ENCODE results near the gene DPYSL5. TPM values are rescaled to one million over a fixed set of nuclear protein-coding genes. Genes with fewer than 3 reads are reported as not detected.

The DPYSL5 gene
- polyA plus RNA-seq, 3 donors, result not detected

DNA sequence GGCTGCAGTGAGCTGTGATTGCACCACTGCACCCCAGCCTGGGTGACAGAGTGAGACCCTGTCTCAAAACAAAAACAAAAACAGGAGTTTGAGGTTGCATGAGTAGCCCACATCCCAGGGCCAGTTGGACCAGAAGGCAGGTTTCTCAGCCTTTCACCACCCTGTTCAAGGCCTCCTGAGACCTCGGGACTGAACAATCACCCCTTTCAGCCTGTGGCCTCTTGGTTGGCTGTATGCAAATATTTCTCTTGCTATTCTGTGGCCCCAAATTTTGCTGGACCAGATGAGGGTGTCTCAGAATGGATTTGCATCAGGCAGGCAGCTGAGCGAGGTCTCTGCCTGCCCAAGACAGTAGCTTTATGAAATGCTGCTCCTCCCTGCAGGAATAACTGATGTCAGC lies 56.9 kb downstream of the DPYSL5 start:
- Histone ChIP-seq H3K27me3 (ENCODE audit: control insufficient read depth in 2 of 2, insufficient read depth in 2 of 2, low read length in 2 of 2) (no peaks in the 10 kb centered on the region), H2AFZ (ENCODE audit: insufficient read depth, low read depth, low read length, poor library complexity, severe bottlenecking) (no peak overlapping the region), H3K4me2 (replicated peaks; ENCODE audit: extremely low read depth, low read length, poor library complexity, severe bottlenecking) (no peak overlapping the region), H3K4me1 (ENCODE audit: control insufficient read depth in 1 of 2, insufficient read depth in 2 of 2, low read length in 2 of 2) (no peaks in the 10 kb centered on the region), H3K9me3 (replicated peaks in 1 of 2; ENCODE audit: control insufficient read depth in 1 of 2, insufficient read depth in 1 of 2, low read length in 2 of 2) (no peaks in the 10 kb centered on the region), H3K36me3 (replicated peaks in 1 of 2; ENCODE audit: control insufficient read depth in 1 of 2, insufficient read depth in 2 of 2, low read length in 2 of 2) (no peaks in the 10 kb centered on the region), H3K79me2 (ENCODE audit: insufficient read depth, low read length) (no peaks in the 10 kb centered on the region), H3K27ac (ENCODE audit: low read depth in 1 of 2, low read length in 2 of 2) (no peak overlapping the region), H3K9ac (ENCODE audit: insufficient read depth, low read length, poor library complexity, severe bottlenecking) (no peak overlapping the region), H3K4me3 (replicated peaks in 1 of 3; ENCODE audit: low read depth in 2 of 3, low read length in 3 of 3) (no peak overlapping the region), H4K20me1 (ENCODE audit: insufficient read depth, low read length) (no peaks in the 10 kb centered on the region)
- no peak for DNase-seq
- H3K4me3 Mint-ChIP-seq, result no peak overlapping the region
- 95% methylated on average over 2 of the region's 2 CpGs for WGBS (ENCODE audit: insufficient coverage)
- H3K9me3 Mint-ChIP-seq, result no peaks in the 10 kb centered on the region
- no peaks in the 10 kb centered on the region for H3K36me3 Mint-ChIP-seq
- H3K27ac Mint-ChIP-seq, result no peak overlapping the region
- intact Hi-C loops (cut with micrococcal nuclease), result no loop called here
- TF ChIP-seq CTCF (IDR thresholded peaks at IDR 0.05), result no peak
- no peaks in the 10 kb centered on the region for H3K4me1 Mint-ChIP-seq
- H3K27me3 Mint-ChIP-seq (ENCODE audit: low read depth in 3 of 3), result no peaks in the 10 kb centered on the region

DNA sequence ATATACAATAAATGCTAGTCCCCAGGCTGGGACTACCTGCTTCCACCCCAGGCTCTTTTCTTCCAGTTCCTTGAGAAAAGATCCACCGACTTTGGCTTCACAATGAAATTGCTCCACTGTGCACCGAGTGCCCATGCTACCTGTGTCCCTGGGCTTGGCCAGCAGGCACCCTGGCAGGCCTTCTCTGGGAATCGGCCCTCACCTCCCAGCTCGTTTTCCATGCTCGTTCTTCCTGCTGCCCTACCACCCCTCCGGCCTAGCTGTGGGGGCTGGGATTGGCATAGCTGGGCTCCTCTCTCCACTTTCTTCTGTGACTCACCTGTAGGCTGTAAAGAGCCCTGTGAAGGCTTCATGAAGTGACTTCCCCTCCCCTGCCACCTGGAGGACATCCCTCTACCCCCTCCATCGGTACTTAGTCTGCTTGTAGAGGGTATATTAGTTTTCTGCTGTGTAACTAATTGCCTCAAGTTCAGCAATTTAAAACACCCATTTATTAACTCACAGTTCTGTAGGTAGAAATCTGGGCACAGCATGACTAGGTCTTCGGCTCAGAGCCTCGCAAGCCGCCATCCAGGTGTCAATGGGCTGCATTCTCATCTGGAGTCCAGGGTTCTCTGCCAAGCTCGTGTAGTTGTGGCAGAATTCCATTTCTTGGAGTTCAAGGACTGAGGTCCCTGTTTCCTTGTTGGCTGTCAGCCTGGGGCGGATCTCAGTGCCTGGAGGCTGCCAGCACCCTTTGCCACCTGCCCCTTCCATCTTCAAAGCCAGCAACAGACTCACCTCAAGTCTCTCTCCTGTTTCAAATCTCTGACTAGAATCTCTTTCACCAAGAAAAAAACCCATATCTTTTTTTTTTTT lies 57.6 kb downstream of the DPYSL5 start:
- no peaks in the 10 kb centered on the region for H3K4me1 ChIP-seq (ENCODE audit: control insufficient read depth in 1 of 2, insufficient read depth in 2 of 2, low read length in 2 of 2)
- Mint-ChIP-seq H3K27ac (no peak overlapping the region), H3K4me3 (no peak overlapping the region), H3K27me3 (ENCODE audit: low read depth in 3 of 3) (peaks cover 0 to under 1% (median 0%) of the 10 kb centered on the region in 3 donors), H3K36me3 (no peaks in the 10 kb centered on the region), H3K4me1 (no peaks in the 10 kb centered on the region), H3K9me3 (no peaks in the 10 kb centered on the region)
- H4K20me1 ChIP-seq (ENCODE audit: insufficient read depth, low read length), result no peaks in the 10 kb centered on the region
- no peak for TF ChIP-seq CTCF (IDR thresholded peaks at IDR 0.05)
- no peak for DNase-seq
- no peak overlapping the region for H3K4me3 ChIP-seq (replicated peaks in 1 of 3; ENCODE audit: low read depth in 2 of 3, low read length in 3 of 3)
- H2AFZ ChIP-seq (ENCODE audit: insufficient read depth, low read depth, low read length, poor library complexity, severe bottlenecking), result no peak overlapping the region
- H3K9ac ChIP-seq (ENCODE audit: insufficient read depth, low read length, poor library complexity, severe bottlenecking), result no peak overlapping the region
- 85% methylated on average over 9 of the region's 12 CpGs for WGBS (ENCODE audit: insufficient coverage)
- H3K4me2 ChIP-seq (replicated peaks; ENCODE audit: extremely low read depth, low read length, poor library complexity, severe bottlenecking), result no peak overlapping the region
- H3K36me3 ChIP-seq (replicated peaks in 1 of 2; ENCODE audit: control insufficient read depth in 1 of 2, insufficient read depth in 2 of 2, low read length in 2 of 2), result no peaks in the 10 kb centered on the region
- H3K9me3 ChIP-seq (replicated peaks in 1 of 2; ENCODE audit: control insufficient read depth in 1 of 2, insufficient read depth in 1 of 2, low read length in 2 of 2), result no peaks in the 10 kb centered on the region
- no peak overlapping the region for H3K27ac ChIP-seq (ENCODE audit: low read depth in 1 of 2, low read length in 2 of 2)
- H3K79me2 ChIP-seq (ENCODE audit: insufficient read depth, low read length), result no peaks in the 10 kb centered on the region
- H3K27me3 ChIP-seq (ENCODE audit: control insufficient read depth in 2 of 2, insufficient read depth in 2 of 2, low read length in 2 of 2), result no peaks in the 10 kb centered on the region
- intact Hi-C loops (cut with micrococcal nuclease), result no loop called here

Data from CD14-positive monocyte (primary cell).